OCI-M2 (cell line): ENCODE measurements around the gene RBBP8.
"Not testable (repeated sequence)": the region's sequence is repeated elsewhere in the genome, so short reads cannot be mapped to it uniquely, and the experiment has no call there.

Source experiments
- DNase-seq: peaks from one replicate; lab custom pipeline; 2025; ENCODE audit not compliant: unreplicated experiment; lab: John Stamatoyannopoulos, UW

Gene RBBP8

DNA sequence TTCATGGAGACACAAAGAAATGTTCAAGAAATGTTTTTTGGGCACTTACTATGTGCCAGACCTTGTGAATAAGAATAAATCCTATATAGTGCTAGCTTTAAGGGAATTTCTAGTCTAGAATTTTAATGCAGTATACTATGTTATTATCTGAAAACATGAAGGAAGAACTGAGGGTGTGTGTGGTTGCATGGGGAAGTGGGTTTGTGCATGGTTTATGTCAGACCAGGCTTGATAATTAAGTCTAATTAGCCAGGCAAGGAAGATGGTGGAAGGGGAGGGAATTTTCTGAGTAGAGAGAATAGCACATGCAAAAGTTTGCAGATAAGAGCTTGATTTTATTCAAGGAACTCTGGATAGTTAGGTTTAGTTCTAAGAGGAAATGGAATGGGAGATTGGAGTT, 6.5 kb downstream of the RBBP8 start:
- no peak for DNase-seq

DNA sequence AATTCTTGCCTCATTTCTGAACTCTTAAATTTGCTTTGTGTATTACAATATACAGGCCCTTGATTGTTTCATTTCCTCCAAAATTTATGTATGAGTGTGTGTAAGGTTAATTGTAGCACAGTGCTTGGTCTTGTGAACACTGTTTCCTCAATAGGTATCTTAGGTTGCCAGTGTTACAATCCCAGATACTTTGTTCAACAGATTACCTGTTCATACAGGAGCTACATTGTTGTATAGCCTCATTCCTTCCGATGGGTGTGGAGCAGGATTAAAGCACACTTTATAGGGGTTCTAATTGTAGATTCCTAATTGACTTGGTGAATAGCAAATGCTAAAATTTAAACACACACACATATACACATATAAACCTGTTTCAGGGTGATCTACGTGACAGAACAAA, 10.7 kb downstream of the RBBP8 start:
- DNase-seq: no peak

DNA sequence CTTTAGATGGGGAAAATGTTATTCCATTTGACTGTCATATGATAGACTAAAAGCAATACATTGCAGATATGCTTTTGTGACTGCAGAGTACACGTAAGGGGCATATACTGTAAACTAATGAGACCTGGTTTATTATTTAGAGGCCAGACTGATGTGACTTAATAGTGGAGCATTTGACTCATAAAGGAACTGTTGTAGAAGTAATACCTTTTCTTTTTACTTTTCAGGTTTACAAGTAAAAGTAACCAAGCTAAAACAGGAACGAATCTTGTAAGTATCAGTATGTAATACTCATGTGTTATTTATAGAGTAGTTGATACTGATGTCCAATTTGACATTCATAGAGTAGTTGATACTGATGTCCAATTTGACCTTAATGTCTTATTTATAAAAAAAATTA, 13.1 kb downstream of the RBBP8 start:
- DNase-seq: no peak

DNA sequence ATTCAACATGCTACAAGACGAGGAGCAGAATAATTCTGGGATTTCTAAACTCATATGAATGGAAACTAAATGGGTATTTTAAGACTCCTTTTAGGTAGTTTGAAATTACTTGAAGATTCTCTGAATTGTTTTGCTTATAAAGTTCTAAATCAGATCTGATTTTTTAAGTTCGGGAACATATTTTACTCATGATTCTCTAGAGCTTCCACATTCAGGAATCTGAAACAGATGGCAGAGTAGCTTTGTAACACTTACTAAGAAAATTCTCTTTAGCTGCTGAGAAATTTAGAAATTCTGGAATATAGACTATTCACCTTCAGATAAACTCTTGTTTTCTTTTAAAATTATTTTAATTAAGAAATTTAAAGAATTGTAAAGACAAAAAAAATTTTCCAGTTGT, 13.7 kb downstream of the RBBP8 start:
- no peak for DNase-seq

DNA sequence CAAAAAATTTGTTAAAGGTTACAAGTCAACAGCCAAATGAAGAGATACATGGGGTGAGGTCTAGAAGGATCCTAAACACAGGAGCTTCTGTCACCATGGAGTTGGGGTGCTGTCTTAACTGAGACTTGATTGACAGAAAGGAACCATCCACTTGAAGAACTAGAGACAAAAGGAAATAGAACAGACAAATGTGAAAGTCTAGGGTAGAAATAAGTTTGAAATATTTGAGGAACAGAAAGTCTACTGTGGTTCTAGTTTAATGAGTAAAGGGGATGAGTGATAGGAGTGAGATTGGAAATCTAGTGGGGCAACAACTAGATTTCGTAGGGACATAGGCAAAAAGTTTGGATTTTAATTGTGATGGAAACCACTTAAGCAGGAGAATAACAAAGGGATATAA, 18.7 kb downstream of the RBBP8 start:
- DNase-seq: no peak

DNA sequence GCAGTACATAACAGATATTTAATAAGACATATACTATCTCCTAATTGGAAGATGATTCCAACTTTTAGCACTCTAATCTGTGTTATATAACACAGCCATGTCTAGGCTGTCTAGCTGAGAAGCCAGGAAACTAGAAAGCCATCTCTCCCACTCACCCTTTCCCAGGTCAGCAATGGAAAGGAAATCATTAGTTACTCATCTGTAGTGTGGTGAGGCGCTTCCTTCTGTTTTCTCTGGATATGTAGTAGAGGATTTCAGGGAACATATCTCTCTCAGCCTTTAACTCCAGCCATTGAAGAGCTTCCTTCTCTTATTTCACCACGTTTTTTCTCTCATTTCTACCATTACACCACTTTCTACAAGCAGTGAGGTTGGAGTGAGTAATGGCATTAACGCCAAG, 19.4 kb downstream of the RBBP8 start:
- no peak for DNase-seq

DNA sequence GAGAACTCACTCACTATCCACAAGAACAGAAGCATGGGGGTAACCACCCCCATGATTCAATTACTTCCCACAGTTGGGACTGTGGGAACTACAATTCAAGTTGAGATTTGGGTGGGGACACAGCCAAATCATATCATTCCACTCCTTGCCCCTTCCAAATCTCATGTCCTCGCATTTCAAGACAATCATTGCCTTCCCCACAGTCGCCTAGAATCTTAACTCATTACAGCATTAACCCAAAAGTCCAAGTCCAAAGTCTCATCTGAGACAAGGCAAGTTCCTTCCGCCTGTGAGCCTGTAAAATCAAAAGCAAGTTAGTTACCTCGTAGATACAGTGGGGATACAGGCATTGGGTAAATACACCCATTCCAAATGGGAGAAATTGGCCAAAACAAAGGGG, 20.9 kb downstream of the RBBP8 start:
- not testable (repeated sequence) for DNase-seq

DNA sequence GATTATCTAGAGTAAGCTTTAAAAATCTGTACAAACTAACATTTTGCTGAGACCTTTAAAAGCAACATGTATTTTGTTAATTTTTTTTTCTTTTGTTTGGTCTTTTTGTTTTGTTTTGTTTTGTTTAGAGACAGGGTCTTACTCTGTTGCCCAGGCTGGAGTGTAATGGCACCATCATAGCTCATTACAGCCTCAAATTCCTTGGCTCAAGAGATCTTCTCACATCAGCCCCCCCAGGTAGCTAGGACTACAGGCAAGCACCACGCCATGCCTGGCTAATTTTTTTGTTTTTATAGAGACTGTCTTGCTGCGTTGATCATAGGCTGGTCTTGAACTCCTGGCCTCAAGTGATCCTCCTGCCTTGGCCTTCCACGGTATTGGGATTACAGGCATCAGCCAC, 23.1 kb downstream of the RBBP8 start:
- no peak for DNase-seq

DNA sequence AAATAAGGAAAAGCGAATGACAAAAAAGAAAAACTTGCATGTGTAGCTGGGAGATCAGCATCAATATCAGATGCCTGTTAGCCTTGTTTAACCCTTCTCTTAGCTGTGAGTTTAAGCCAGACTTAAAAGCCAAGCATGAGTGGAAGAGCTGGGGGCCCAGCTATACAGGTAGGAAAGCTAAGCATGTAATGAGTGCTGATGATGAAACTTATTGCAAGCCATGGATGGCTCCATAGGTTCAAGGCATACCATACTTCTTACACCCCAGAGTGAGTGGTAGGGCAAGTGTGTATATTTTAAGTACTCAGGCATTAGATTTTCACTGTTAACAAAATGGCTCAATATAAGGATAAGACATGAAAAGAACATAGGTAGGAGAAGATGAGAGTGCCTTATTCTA, 28.0 kb downstream of the RBBP8 start:
- DNase-seq: no peak

DNA sequence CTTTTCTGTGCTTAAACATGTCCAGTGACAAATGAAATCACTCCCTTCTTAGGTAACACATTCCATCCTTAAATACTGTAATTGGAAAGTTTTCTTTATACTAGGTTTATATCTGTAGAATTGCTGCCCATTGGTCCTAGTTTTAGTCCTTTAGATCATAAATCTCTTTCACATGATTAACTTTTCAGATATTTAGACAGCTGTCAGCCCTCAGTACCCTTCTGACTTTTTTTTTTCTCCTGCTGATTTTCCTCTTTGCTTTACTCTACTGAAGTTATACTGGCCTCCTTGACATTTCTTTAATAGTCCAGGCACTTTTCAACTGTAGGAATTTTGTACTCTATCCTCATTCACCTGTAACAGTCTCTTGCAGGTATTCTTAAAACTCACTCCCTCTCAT, 28.9 kb downstream of the RBBP8 start:
- DNase-seq: no peak

DNA sequence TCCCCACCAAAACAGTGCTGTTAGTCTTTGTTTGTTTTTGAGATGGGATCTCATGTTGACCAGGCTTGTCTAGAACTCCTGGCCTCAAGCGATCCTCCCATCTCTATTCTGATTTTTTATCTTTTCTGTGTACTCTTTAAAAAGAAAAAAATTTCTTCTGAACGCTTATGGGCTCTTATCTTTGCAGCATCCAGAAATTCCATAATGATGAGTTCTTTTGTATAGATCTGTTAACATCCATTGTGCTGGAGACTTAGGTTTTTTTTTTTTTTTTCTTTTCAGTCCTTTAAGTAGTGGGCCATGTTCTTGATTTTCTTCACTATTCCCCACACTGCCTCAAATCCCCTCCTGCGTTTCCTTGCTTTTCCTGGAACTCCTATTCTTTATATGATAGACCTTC, 31.0 kb downstream of the RBBP8 start:
- DNase-seq: no peak

DNA sequence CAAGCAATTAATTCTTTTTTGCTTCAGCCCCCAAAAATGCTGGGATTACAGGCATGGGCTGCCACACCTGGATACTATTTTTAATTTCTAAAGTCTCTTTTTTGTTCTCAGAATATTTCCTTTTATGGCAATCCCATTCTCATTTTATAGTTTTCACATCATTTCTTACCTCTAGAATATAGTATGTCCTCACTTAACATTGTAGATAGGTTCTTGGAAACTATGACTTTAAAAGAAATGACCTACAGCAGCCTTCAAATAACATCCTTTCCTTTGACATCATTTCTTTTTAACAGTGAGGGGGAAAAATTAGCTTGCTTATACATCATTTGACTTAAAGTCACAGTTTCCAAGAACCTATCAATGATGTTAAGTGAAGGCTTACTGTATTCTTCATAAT, 31.6 kb downstream of the RBBP8 start:
- DNase-seq: no peak

DNA sequence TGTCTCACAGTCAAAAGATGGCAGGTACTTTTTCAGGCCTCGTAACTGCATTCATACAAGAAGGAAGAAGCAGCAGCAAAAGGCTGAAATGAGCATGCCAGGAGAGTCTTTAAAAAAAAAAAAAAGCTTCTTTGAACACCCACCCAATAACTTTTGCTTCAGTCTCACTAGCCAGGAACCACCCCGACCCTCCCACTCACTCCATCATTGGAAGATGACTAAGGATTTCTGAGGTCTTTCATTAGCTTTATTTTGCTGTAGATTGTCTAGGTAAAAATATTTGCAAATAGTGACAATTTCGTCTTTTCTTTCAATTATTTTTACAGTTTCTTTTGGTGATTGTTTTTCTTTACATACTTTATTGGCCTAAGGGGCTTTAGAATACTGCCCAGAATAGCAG, 37.9 kb downstream of the RBBP8 start:
- DNase-seq: no peak

DNA sequence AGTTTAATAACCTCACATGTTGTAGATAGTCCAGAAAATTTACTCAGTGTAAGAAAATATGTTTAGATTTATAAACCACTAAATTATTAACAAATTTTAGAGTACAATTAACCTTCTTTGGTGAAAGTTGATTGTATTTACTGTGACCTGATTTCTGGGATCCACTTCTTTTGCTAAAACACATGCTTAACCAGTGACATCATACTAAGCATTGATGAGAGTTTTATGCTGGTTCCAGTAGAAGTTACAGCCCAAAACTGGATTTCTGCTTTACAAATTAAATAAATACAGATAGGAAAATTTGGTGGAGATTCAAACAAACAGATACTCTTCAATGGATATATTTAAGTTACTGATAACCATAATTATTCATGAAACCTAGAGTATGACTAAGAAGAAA, 40.9 kb downstream of the RBBP8 start:
- no peak for DNase-seq

DNA sequence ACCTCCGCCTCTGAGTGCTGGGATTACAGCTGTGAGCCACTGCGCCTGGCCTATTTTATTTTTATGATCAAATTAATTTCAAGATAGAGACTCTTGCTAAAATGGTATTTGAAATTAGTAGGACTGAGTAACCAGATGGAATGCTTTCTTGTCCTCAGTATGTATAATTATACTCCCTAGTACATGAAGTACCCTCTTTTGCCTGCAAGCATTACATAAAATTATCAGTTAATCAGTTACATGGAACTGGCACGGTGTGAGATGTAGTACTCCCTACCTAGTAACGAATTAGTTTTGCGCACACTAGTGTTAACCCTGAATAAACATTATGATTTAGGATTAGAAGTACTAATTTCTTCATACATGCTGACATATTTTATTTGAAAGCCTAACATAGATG, 41.6 kb downstream of the RBBP8 start:
- no peak for DNase-seq

DNA sequence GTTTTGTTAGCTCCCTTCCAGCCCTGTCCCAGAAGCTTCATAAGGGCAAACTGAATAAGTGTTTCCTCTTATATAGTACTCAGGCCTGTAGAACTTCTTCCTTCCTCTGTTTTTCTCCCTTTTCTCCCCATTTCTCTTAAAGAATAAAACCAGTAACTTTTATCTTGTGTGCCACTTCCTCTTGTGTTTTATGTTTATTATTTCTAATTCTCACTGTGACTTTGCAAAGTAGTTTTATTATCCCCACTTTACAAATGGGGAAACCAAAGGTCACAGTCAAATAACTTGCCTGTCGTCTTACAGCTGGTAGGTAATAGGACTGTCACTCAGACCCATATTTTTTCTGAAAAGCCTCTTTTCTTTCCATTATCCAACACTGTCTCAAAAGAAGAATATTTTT, 42.4 kb downstream of the RBBP8 start:
- no peak for DNase-seq

DNA sequence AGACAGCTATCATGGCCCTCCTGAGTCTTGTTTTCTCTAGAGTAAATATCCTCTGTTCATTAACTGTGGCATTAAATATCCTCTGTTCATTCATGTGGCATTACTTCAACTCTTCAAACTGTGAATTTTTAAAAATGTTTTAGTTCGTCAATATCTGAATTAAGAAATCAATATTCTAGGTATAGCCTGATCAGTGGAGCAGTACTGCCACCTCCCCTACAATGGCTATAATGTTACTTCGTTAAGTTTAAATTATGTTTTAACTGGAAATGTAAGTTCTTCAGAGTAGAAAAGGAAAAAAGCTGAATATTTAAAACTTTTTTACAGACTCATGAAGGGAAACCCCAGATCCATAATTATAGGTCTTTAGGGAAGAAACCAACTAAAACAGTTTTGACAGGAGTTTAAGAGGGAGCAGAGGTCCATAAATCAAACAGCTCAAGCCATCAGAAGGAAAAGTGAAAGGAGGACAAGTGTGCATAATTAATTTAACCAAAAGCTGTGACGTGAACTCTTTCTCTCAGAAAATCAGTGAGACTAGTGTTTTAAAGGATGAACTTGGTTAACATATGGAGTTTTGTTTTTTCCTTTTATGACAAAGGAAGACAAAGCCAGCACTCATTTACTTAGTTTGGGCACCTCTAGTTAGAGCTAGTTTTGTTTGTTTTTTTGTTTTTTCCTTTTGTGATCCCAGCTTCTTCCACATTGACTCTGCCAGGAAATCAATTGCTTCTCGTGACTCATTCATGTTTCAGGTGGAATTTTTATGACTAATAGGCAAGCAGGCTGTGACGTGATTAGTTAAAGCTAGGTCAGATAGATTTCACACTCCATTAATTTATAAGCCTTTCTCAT, 44.9 kb downstream of the RBBP8 start:
- no peak for DNase-seq

DNA sequence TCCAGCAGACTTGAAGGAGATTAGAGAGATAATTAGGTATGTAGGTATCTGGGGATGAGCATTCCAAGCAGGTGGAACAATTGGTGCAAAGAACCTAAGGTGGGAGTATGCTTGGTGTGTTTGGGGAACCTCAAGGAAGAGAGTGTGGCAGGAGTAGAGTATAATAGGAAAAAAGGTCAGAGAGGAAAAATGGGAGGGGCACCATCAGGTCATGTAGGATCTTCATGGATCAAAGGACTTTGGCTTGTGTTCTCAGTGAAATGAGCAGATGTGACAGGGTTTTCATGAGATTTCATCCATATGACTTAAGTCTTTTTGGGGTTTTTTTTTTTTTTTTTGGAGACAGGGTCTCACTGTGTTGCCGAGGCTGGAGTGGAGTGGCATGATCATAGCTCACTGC, 47.3 kb downstream of the RBBP8 start:
- no peak for DNase-seq

DNA sequence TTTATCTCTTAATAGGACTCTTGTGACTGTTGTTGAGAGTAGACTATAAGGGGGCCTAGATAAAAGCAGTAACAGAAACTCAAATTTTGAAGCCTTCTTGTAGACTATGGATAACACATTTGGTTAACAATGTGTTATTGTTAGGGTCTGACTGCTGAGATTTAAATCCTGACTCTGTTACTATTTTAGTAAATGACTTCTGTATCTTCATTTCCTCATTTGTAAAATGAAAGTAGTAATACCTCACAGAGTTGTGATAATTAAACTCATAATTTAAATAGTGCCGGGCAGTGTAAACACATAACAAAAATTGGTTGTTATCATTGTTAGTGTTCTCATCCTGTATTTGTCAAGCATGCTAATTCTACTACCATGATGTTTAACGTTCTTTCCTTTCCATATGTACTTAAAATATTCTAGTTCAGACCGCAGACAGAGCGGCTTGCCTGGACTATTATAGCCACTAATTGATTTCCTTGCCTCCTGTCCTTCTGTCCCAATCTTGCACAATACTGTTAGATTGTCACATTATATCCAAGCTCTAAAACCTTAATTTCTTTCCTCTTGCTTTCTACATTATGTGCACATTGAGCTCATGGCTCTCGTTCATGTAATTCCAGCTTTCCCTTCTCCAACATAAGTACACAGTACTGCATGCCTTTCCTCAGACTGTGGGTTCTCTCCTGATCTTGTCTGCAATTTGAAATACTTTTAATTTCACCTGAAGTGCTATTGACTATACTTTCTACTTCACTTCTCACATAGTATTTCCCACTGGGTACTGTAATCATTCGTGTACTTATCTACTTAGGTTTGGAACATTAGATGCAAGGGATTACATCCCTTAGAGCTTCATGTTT, 48.4 kb downstream of the RBBP8 start:
- no peak for DNase-seq

DNA sequence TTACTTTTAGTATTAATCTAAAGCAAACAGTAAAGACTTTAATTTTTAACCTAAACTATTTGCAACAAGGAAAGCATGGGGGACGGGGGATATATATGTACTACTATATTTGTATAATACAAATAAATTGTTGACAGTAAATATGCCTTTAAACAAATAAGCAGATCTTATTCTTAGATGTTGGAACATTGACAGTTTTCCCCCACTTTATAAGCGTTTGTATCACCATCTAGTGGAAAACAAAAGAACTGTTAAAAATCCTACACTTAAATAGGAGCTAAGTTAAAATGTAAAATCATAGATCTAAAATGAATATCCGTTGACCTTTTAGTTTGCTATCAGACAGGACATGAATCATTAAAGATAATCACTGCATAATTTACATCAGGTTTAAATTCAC, 50.0 kb downstream of the RBBP8 start:
- no peak for DNase-seq

DNA sequence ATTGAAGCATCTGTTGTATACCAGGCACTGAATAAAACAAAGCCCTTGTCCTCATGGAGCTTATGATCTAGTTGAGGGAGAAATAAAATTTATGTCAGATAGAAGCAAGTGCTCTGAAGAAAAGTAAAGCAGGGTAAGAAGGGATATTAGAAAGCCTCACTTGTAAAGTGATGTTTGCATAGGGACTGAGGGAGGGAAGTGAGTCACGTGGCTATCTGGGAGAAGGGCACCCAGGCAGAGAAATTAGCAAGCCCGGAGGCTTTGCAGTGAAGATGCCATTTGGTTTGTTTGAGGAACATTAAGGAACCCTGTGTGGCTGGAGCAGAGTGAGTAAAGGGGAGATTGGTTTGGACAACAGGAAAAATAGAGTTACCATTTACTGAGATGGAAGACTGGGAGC, 52.1 kb downstream of the RBBP8 start:
- DNase-seq: no peak

DNA sequence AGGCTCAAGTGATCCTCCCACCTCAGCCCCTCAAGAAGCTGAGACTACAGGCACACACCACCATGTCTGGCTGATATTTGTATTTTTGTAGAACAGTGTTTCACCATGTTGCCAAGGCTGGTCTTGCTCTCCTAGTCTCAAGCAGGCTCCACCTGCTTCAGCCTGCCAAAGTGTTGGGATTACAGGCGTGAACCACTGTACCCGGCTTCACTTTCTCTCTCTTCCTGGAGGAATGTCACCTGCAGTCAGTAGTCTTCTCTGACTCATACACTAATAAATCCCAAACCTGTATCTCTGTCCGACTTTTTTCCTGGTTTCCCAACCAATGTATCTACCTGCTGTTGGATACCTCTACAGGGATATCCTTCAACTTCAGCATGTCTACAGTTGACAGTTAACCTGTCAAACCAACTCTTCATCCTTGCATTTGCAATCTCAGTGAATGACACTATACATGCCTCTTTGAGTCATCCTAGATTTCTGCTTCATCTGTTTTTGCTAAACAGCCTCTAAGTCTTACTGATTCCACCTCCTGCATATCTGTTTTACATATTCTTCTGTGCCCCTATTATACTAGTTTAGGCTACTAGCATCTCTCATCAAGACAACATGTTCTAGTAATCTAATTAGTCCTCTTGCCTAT, 54.5 kb downstream of the RBBP8 start:
- DNase-seq: no peak
